HCT116 (cell line): ENCODE data around the gene SDF4. TPM values are rescaled to one million over a fixed set of nuclear protein-coding genes. Genes with fewer than 3 reads are reported as not detected.

Experiments
- ATAC-seq: fragments of 200-7000 bp; cut with Tn5 transposase; 2 replicates; pipeline ENCODE4 v1.9.1; 2020; ENCODE audit warnings: mild to moderate bottlenecking, moderate library complexity
- BruUV-seq: library from RNA; stranded (reverse); fragments of 400-500 nt; replicated peaks from 2 replicates; lab custom pipeline; 2021; lab: Mats Ljungman, UMichigan
- CTCF ChIA-PET: fragments of 300-600 bp; sonication (Branson Sonifier 250); formaldehyde crosslinking; loops from one replicate; lab custom pipeline; 2021; ENCODE audit warnings: antibody characterized with exemption; lab: Charles Lee
- POLR2A ChIA-PET: fragments of 300-600, 350-600 bp; sonication (Branson Sonifier 250); formaldehyde crosslinking; loops from one replicate; lab custom pipeline; 2021; ENCODE audit warnings: antibody characterized with exemption; lab: Charles Lee
- RAD21 ChIA-PET, 2 experiments: fragments of 300-600 bp; sonication (Branson Sonifier 250); formaldehyde crosslinking; loops; one replicate each; lab custom pipeline; 2023; ENCODE audit warnings: low total read pairs in 2 of 2; ENCODE audit not compliant: uncharacterized antibody in 2 of 2, unreplicated experiment in 2 of 2, low non-redundant PET in 1 of 2; lab: Charles Lee
- DNase-seq: peaks from one replicate; pipeline ENCODE4 v3.0.0-alpha.2; 2010; ENCODE audit warnings: low read depth, low spot score
- H2AFZ ChIP-seq: fragments of 200-600 bp; shearing (Covaris generic), sonication (generic); 2 replicates; pipeline ENCODE4 v1.6.1; 2017; ENCODE audit warnings: low read depth, mixed run types, mixed read lengths, antibody characterized with exemption, low read length; ENCODE audit not compliant: poor library complexity, severe bottlenecking
- H3K27ac ChIP-seq: 2 replicates; pipeline ENCODE4 v1.5.1; 2012; ENCODE audit warnings: low read depth, low read length
- H3K27me3 ChIP-seq: fragments of 200-600 bp; sonication (generic); 2 replicates; pipeline ENCODE4 v1.6.1; 2016; ENCODE audit warnings: mixed run types, low read length, mixed read lengths; ENCODE audit not compliant: insufficient read depth
- H3K36me3 ChIP-seq, 2 experiments: fragments of 200-500 bp in 1 of 2; fragments of 200-600 bp in 1 of 2; sonication (Bioruptor generic) in 1 of 2; sonication (generic) in 1 of 2; 2 replicates each; pipeline versions ENCODE4 v1.5.1 to v1.6.1; 2014 to 2016; ENCODE audit warnings: low read length in 2 of 2, inconsistent platforms in 1 of 2, mixed read lengths in 1 of 2, mixed run types in 1 of 2; ENCODE audit not compliant: insufficient read depth in 2 of 2, control insufficient read depth in 1 of 2
- H3K4me1 ChIP-seq, 2 experiments: fragments of 200-600 bp in 1 of 2; sonication (generic) in 1 of 2; 2 replicates each; pipeline versions ENCODE4 v1.5.1 to v1.6.1; 2012 to 2017; ENCODE audit warnings: low read length in 2 of 2, inconsistent platforms in 1 of 2, mild to moderate bottlenecking in 1 of 2, mixed read lengths in 1 of 2, mixed run types in 1 of 2, moderate library complexity in 1 of 2; ENCODE audit not compliant: insufficient read depth in 2 of 2, control insufficient read depth in 1 of 2
- H3K4me2 ChIP-seq: fragments of 200-600 bp; sonication (generic); 2 replicates; pipeline ENCODE4 v1.6.1; 2017; ENCODE audit warnings: mixed run types, low read length, mixed read lengths
- H3K4me3 ChIP-seq, 2 experiments: fragments of 200-600 bp in 1 of 2; sonication (generic) in 1 of 2; replicated peaks in 1 of 2; 2 replicates each; pipeline ENCODE4 v1.5.1; 2011 to 2016; ENCODE audit warnings: low read length in 2 of 2, control low read depth in 1 of 2, low read depth in 1 of 2, mild to moderate bottlenecking in 1 of 2, mixed read lengths in 1 of 2, mixed run types in 1 of 2
- H3K79me2 ChIP-seq: fragments of 200-600 bp; sonication (generic); 2 replicates; pipeline ENCODE4 v1.6.1; 2017; ENCODE audit warnings: mild to moderate bottlenecking, mixed run types, low read length, moderate library complexity, mixed read lengths; ENCODE audit not compliant: insufficient read depth
- H3K9ac ChIP-seq: fragments of 200-600 bp; sonication (generic); 2 replicates; pipeline ENCODE4 v1.6.1; 2016; ENCODE audit warnings: low read length, mixed read lengths
- H3K9me2 ChIP-seq: fragments of 200-600 bp; sonication (generic), shearing (Covaris generic); 2 replicates; pipeline ENCODE4 v1.6.1; 2017; ENCODE audit warnings: mixed run types, mild to moderate bottlenecking, moderate library complexity; ENCODE audit not compliant: insufficient read depth
- H3K9me3 ChIP-seq, 2 experiments: fragments of 200-500 bp in 1 of 2; fragments of 200-600 bp in 1 of 2; sonication (Bioruptor generic) in 1 of 2; sonication (generic) in 1 of 2; 2 replicates each; pipeline ENCODE4 v1.6.1; 2014 to 2017; ENCODE audit warnings: low read length in 2 of 2, mixed read lengths in 2 of 2, inconsistent platforms in 1 of 2, low read depth in 1 of 2, mild to moderate bottlenecking in 1 of 2, mixed run types in 1 of 2, moderate library complexity in 1 of 2; ENCODE audit not compliant: control insufficient read depth in 1 of 2, insufficient read depth in 1 of 2
- H4K20me1 ChIP-seq: fragments of 200-600 bp; sonication (generic), shearing (Covaris generic); 2 replicates; pipeline ENCODE4 v1.6.1; 2017; ENCODE audit warnings: mixed run types, mild to moderate bottlenecking, moderate library complexity; ENCODE audit not compliant: insufficient read depth
- ATF3 ChIP-seq: IDR thresholded peaks from 2 replicates; pipeline ENCODE4 v1.6.1; 2012
- EZH2phosphoT487 ChIP-seq: fragments of 200-600 bp; IDR thresholded peaks from 2 replicates; pipeline ENCODE4 v1.6.1; 2018; ENCODE audit warnings: antibody characterized with exemption, borderline replicate concordance
- MAX ChIP-seq: IDR thresholded peaks from 2 replicates; pipeline ENCODE4 v1.6.1; 2012
- SIN3A ChIP-seq: IDR thresholded peaks from 2 replicates; pipeline ENCODE4 v1.6.1; 2012; ENCODE audit warnings: low read depth
- TCF7L2 ChIP-seq: IDR thresholded peaks from 2 replicates; pipeline ENCODE4 v1.7.0; 2011; ENCODE audit warnings: borderline replicate concordance, inconsistent platforms; ENCODE audit not compliant: insufficient read depth, insufficient read length; ENCODE audit errors: extremely low read depth
- YY1 ChIP-seq: IDR thresholded peaks from 2 replicates; pipeline ENCODE4 v1.6.1; 2011; ENCODE audit warnings: low read length, low read depth, moderate library complexity, mild to moderate bottlenecking; ENCODE audit not compliant: insufficient replicate concordance; ENCODE audit errors: extremely low read depth
- ZBTB33 ChIP-seq: IDR thresholded peaks from 2 replicates; pipeline ENCODE4 v1.6.1; 2011; ENCODE audit warnings: mild to moderate bottlenecking, low read length, moderate library complexity; ENCODE audit not compliant: insufficient replicate concordance; ENCODE audit errors: extremely low read depth
- ZNF274 ChIP-seq: fragments of 200-500 bp; sonication (Bioruptor generic); IDR thresholded peaks from 2 replicates; pipeline ENCODE4 v1.6.1; 2014; ENCODE audit warnings: mild to moderate bottlenecking, low read depth, low read length, inconsistent platforms
- intact Hi-C: fragments of 100-400 bp; cut with micrococcal nuclease; formaldehyde crosslinking; loops from 2 replicates; pipeline ENCODE4 v1.10.0; 2022
- total RNA-seq: library from RNA; stranded (reverse); gene quantifications from one replicate; pipeline ENCODE4 v1.2.1, GENCODE V29; 2021; ENCODE audit not compliant: unreplicated experiment

SDF4 gene
- total RNA-seq, 1 experiment from 2014 or later = 133 TPM

- DNase-seq = no peak
- H3K9me2 ChIP-seq = no peaks in the 10 kb centered on the region
- TF ChIP-seq ZNF274 (no peak), MAX (no peak), TCF7L2 (no peak), ATF3 (no peak), YY1 (no peak), EZH2phosphoT487 (no peak), SIN3A (no peak), ZBTB33 (no peak)
- intact Hi-C loops = no loop called here
- H3K4me2 ChIP-seq = no peak overlapping the region
- H4K20me1 ChIP-seq = no peaks in the 10 kb centered on the region
- POLR2A ChIA-PET = no interaction called here
- H3K4me1 ChIP-seq = peaks cover 0 to 3% of the 10 kb centered on the region in 2 experiments; a peak in 1 of 4 replicates
- H3K9ac ChIP-seq = no peak overlapping the region
- H3K27ac ChIP-seq = no peak overlapping the region
- H3K79me2 ChIP-seq = peaks cover 21% of the 10 kb centered on the region
- no peak overlapping the region for H3K4me3 ChIP-seq
- no peaks in the 10 kb centered on the region for H3K9me3 ChIP-seq
- RAD21 ChIA-PET = no interaction called here
- peaks cover 32 to 53% of the 10 kb centered on the region in 2 experiments; a peak in 3 of 4 replicates for H3K36me3 ChIP-seq
- no peaks in the 10 kb centered on the region for H3K27me3 ChIP-seq
- CTCF ChIA-PET = no interaction called here
- no peak overlapping the region for H2AFZ ChIP-seq
- ATAC-seq = no peak
- BruUV-seq = no TSS peak
These were observed 28.3 kb upstream of the SDF4 start for GRCh38 chr1:1259951-1260600.
